ENCODE results near the gene SLC4A3.

- TF ChIP-seq, protein P1, sequence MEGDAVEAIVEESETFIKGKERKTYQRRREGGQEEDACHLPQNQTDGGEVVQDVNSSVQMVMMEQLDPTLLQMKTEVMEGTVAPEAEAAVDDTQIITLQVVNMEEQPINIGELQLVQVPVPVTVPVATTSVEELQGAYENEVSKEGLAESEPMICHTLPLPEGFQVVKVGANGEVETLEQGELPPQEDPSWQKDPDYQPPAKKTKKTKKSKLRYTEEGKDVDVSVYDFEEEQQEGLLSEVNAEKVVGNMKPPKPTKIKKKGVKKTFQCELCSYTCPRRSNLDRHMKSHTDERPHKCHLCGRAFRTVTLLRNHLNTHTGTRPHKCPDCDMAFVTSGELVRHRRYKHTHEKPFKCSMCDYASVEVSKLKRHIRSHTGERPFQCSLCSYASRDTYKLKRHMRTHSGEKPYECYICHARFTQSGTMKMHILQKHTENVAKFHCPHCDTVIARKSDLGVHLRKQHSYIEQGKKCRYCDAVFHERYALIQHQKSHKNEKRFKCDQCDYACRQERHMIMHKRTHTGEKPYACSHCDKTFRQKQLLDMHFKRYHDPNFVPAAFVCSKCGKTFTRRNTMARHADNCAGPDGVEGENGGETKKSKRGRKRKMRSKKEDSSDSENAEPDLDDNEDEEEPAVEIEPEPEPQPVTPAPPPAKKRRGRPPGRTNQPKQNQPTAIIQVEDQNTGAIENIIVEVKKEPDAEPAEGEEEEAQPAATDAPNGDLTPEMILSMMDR (IDR thresholded peaks at IDR 0.05; ENCODE audit: low read depth, low read length): no peak
- no peak for TF ChIP-seq EZH2phosphoT487 (IDR thresholded peaks at IDR 0.05; ENCODE audit: low read depth)
Measured at GRCh38 chr2:219632760-219633105, 5.3 kb downstream of the SLC4A3 start.

Data from OCI-LY3 (cell line).